HCT116 (cell line): ENCODE measurements around the gene NUF2. TPM values are rescaled to one million over a fixed set of nuclear protein-coding genes. Genes with fewer than 3 reads are reported as not detected.

Source experiments
- ATAC-seq: fragments of 200-7000 bp; cut with Tn5 transposase; 2 replicates; pipeline ENCODE4 v1.9.1; 2020; ENCODE audit warnings: mild to moderate bottlenecking, moderate library complexity
- BruUV-seq: library from RNA; stranded (reverse); fragments of 400-500 nt; replicated peaks from 2 replicates; lab custom pipeline; 2021; lab: Mats Ljungman, UMichigan
- CTCF ChIA-PET: fragments of 300-600 bp; sonication (Branson Sonifier 250); formaldehyde crosslinking; loops from one replicate; lab custom pipeline; 2021; ENCODE audit warnings: antibody characterized with exemption; lab: Charles Lee
- POLR2A ChIA-PET: fragments of 300-600, 350-600 bp; sonication (Branson Sonifier 250); formaldehyde crosslinking; loops from one replicate; lab custom pipeline; 2021; ENCODE audit warnings: antibody characterized with exemption; lab: Charles Lee
- RAD21 ChIA-PET, 2 experiments: fragments of 300-600 bp; sonication (Branson Sonifier 250); formaldehyde crosslinking; loops; one replicate each; lab custom pipeline; 2023; ENCODE audit warnings: low total read pairs in 2 of 2; ENCODE audit not compliant: uncharacterized antibody in 2 of 2, unreplicated experiment in 2 of 2, low non-redundant PET in 1 of 2; lab: Charles Lee
- DNase-seq: peaks from one replicate; pipeline ENCODE4 v3.0.0-alpha.2; 2010; ENCODE audit warnings: low read depth, low spot score
- H2AFZ ChIP-seq: fragments of 200-600 bp; shearing (Covaris generic), sonication (generic); 2 replicates; pipeline ENCODE4 v1.6.1; 2017; ENCODE audit warnings: low read depth, mixed run types, mixed read lengths, antibody characterized with exemption, low read length; ENCODE audit not compliant: poor library complexity, severe bottlenecking
- H3K27ac ChIP-seq: 2 replicates; pipeline ENCODE4 v1.5.1; 2012; ENCODE audit warnings: low read depth, low read length
- H3K27me3 ChIP-seq: fragments of 200-600 bp; sonication (generic); 2 replicates; pipeline ENCODE4 v1.6.1; 2016; ENCODE audit warnings: mixed run types, low read length, mixed read lengths; ENCODE audit not compliant: insufficient read depth
- H3K36me3 ChIP-seq, 2 experiments: fragments of 200-500 bp in 1 of 2; fragments of 200-600 bp in 1 of 2; sonication (Bioruptor generic) in 1 of 2; sonication (generic) in 1 of 2; 2 replicates each; pipeline versions ENCODE4 v1.5.1 to v1.6.1; 2014 to 2016; ENCODE audit warnings: low read length in 2 of 2, inconsistent platforms in 1 of 2, mixed read lengths in 1 of 2, mixed run types in 1 of 2; ENCODE audit not compliant: insufficient read depth in 2 of 2, control insufficient read depth in 1 of 2
- H3K4me1 ChIP-seq, 2 experiments: fragments of 200-600 bp in 1 of 2; sonication (generic) in 1 of 2; 2 replicates each; pipeline versions ENCODE4 v1.5.1 to v1.6.1; 2012 to 2017; ENCODE audit warnings: low read length in 2 of 2, inconsistent platforms in 1 of 2, mild to moderate bottlenecking in 1 of 2, mixed read lengths in 1 of 2, mixed run types in 1 of 2, moderate library complexity in 1 of 2; ENCODE audit not compliant: insufficient read depth in 2 of 2, control insufficient read depth in 1 of 2
- H3K4me2 ChIP-seq: fragments of 200-600 bp; sonication (generic); 2 replicates; pipeline ENCODE4 v1.6.1; 2017; ENCODE audit warnings: mixed run types, low read length, mixed read lengths
- H3K4me3 ChIP-seq, 2 experiments: fragments of 200-600 bp in 1 of 2; sonication (generic) in 1 of 2; replicated peaks in 1 of 2; 2 replicates each; pipeline ENCODE4 v1.5.1; 2011 to 2016; ENCODE audit warnings: low read length in 2 of 2, control low read depth in 1 of 2, low read depth in 1 of 2, mild to moderate bottlenecking in 1 of 2, mixed read lengths in 1 of 2, mixed run types in 1 of 2
- H3K79me2 ChIP-seq: fragments of 200-600 bp; sonication (generic); 2 replicates; pipeline ENCODE4 v1.6.1; 2017; ENCODE audit warnings: mild to moderate bottlenecking, mixed run types, low read length, moderate library complexity, mixed read lengths; ENCODE audit not compliant: insufficient read depth
- H3K9ac ChIP-seq: fragments of 200-600 bp; sonication (generic); 2 replicates; pipeline ENCODE4 v1.6.1; 2016; ENCODE audit warnings: low read length, mixed read lengths
- H3K9me2 ChIP-seq: fragments of 200-600 bp; sonication (generic), shearing (Covaris generic); 2 replicates; pipeline ENCODE4 v1.6.1; 2017; ENCODE audit warnings: mixed run types, mild to moderate bottlenecking, moderate library complexity; ENCODE audit not compliant: insufficient read depth
- H3K9me3 ChIP-seq, 2 experiments: fragments of 200-500 bp in 1 of 2; fragments of 200-600 bp in 1 of 2; sonication (Bioruptor generic) in 1 of 2; sonication (generic) in 1 of 2; 2 replicates each; pipeline ENCODE4 v1.6.1; 2014 to 2017; ENCODE audit warnings: low read length in 2 of 2, mixed read lengths in 2 of 2, inconsistent platforms in 1 of 2, low read depth in 1 of 2, mild to moderate bottlenecking in 1 of 2, mixed run types in 1 of 2, moderate library complexity in 1 of 2; ENCODE audit not compliant: control insufficient read depth in 1 of 2, insufficient read depth in 1 of 2
- H4K20me1 ChIP-seq: fragments of 200-600 bp; sonication (generic), shearing (Covaris generic); 2 replicates; pipeline ENCODE4 v1.6.1; 2017; ENCODE audit warnings: mixed run types, mild to moderate bottlenecking, moderate library complexity; ENCODE audit not compliant: insufficient read depth
- ATF3 ChIP-seq: IDR thresholded peaks from 2 replicates; pipeline ENCODE4 v1.6.1; 2012
- CEBPB ChIP-seq: IDR thresholded peaks from 2 replicates; pipeline ENCODE4 v1.6.1; 2012; ENCODE audit warnings: low read depth
- EGR1 ChIP-seq: IDR thresholded peaks from 2 replicates; pipeline ENCODE4 v1.6.1; 2012; ENCODE audit warnings: low read depth
- EZH2phosphoT487 ChIP-seq: fragments of 200-600 bp; IDR thresholded peaks from 2 replicates; pipeline ENCODE4 v1.6.1; 2018; ENCODE audit warnings: antibody characterized with exemption, borderline replicate concordance
- JUND ChIP-seq: IDR thresholded peaks from 2 replicates; pipeline ENCODE4 v1.6.1; 2012
- POLR2AphosphoS5 ChIP-seq: IDR thresholded peaks from 2 replicates; pipeline ENCODE4 v1.6.1; 2011; ENCODE audit warnings: mild to moderate bottlenecking, low read depth, low read length, moderate library complexity
- RAD21 ChIP-seq: IDR thresholded peaks from 2 replicates; pipeline ENCODE4 v1.6.1; 2012; ENCODE audit warnings: low read depth, mild to moderate bottlenecking
- REST ChIP-seq: IDR thresholded peaks from 2 replicates; pipeline ENCODE4 v1.6.1; 2012; ENCODE audit warnings: low read depth
- SIN3A ChIP-seq: IDR thresholded peaks from 2 replicates; pipeline ENCODE4 v1.6.1; 2012; ENCODE audit warnings: low read depth
- SRF ChIP-seq: IDR thresholded peaks from 2 replicates; pipeline ENCODE4 v1.6.1; 2012; ENCODE audit warnings: low read depth
- TCF7L2 ChIP-seq: IDR thresholded peaks from 2 replicates; pipeline ENCODE4 v1.7.0; 2011; ENCODE audit warnings: borderline replicate concordance, inconsistent platforms; ENCODE audit not compliant: insufficient read depth, insufficient read length; ENCODE audit errors: extremely low read depth
- ZBTB33 ChIP-seq: IDR thresholded peaks from 2 replicates; pipeline ENCODE4 v1.6.1; 2011; ENCODE audit warnings: mild to moderate bottlenecking, low read length, moderate library complexity; ENCODE audit not compliant: insufficient replicate concordance; ENCODE audit errors: extremely low read depth
- ZFX ChIP-seq: fragments of 450-650 bp; IDR thresholded peaks from 2 replicates; pipeline ENCODE4 v1.6.1; 2017
- intact Hi-C: fragments of 100-400 bp; cut with micrococcal nuclease; formaldehyde crosslinking; loops from 2 replicates; pipeline ENCODE4 v1.10.0; 2022
- total RNA-seq: library from RNA; stranded (reverse); gene quantifications from one replicate; pipeline ENCODE4 v1.2.1, GENCODE V29; 2021; ENCODE audit not compliant: unreplicated experiment
- TF ChIP-seq, protein P1 (sequence below): IDR thresholded peaks from 2 replicates; pipeline ENCODE4 v1.6.1; 2012
- TF ChIP-seq, protein P2 (sequence below), 3 experiments: fragments of 200-600 bp in 1 of 3; sonication (generic) in 1 of 3; IDR thresholded peaks in 2 of 3; conservative IDR thresholded peaks in 1 of 3; 2 replicates each; pipeline ENCODE4 v1.5.1; 2012 to 2017; ENCODE audit warnings: low read depth in 2 of 3, low read length in 2 of 3, antibody characterized with exemption in 1 of 3, borderline replicate concordance in 1 of 3, control low read depth in 1 of 3, mild to moderate bottlenecking in 1 of 3, mixed read lengths in 1 of 3, mixed run types in 1 of 3, moderate library complexity in 1 of 3; ENCODE audit not compliant: insufficient read depth in 1 of 3

NUF2 gene
- total RNA-seq, 1 experiment from 2014 or later = 37.6 TPM

- no peak overlapping the region for H3K4me3 ChIP-seq
- H3K79me2 ChIP-seq = no peaks in the 10 kb centered on the region
- H3K36me3 ChIP-seq = no peaks in the 10 kb centered on the region
- H3K9me2 ChIP-seq = no peaks in the 10 kb centered on the region
- POLR2A ChIA-PET = no interaction called here
- TF ChIP-seq SIN3A = no peak
- TF ChIP-seq ZFX = no peak
- no peak for TF ChIP-seq ATF3
- TF ChIP-seq JUND = no peak
- no peak for TF ChIP-seq ZBTB33
- TF ChIP-seq SRF = no peak
- TF ChIP-seq, protein P1, sequence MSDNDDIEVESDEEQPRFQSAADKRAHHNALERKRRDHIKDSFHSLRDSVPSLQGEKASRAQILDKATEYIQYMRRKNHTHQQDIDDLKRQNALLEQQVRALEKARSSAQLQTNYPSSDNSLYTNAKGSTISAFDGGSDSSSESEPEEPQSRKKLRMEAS = no peak
- no peak for TF ChIP-seq RAD21
- TF ChIP-seq EGR1 = no peak
- no peak for TF ChIP-seq EZH2phosphoT487
- TF ChIP-seq, protein P2, sequence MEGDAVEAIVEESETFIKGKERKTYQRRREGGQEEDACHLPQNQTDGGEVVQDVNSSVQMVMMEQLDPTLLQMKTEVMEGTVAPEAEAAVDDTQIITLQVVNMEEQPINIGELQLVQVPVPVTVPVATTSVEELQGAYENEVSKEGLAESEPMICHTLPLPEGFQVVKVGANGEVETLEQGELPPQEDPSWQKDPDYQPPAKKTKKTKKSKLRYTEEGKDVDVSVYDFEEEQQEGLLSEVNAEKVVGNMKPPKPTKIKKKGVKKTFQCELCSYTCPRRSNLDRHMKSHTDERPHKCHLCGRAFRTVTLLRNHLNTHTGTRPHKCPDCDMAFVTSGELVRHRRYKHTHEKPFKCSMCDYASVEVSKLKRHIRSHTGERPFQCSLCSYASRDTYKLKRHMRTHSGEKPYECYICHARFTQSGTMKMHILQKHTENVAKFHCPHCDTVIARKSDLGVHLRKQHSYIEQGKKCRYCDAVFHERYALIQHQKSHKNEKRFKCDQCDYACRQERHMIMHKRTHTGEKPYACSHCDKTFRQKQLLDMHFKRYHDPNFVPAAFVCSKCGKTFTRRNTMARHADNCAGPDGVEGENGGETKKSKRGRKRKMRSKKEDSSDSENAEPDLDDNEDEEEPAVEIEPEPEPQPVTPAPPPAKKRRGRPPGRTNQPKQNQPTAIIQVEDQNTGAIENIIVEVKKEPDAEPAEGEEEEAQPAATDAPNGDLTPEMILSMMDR (IDR thresholded peaks at IDR 0.05 in 2 of 3, conservative IDR thresholded peaks at IDR 0.05 in 1 of 3; ENCODE audit: borderline replicate concordance in 1 of 3, insufficient read depth in 1 of 3, low read depth in 2 of 3, low read length in 2 of 3) = no peak
- no peak for TF ChIP-seq POLR2AphosphoS5
- TF ChIP-seq CEBPB = no peak
- no peak for TF ChIP-seq TCF7L2
- no peak for TF ChIP-seq REST
- H3K4me1 ChIP-seq = no peaks in the 10 kb centered on the region
- DNase-seq (no peak), ATAC-seq (no peak)
- H3K9ac ChIP-seq = no peak overlapping the region
- no peak overlapping the region for H3K4me2 ChIP-seq
- CTCF ChIA-PET = no interaction called here
- no TSS peak for BruUV-seq
- H3K27me3 ChIP-seq = 0 out of 2 replicates have a peak, but pooled peaks cover 2% of the 10 kb centered on the region
- intact Hi-C loops = no loop called here
- RAD21 ChIA-PET = no interaction called here
- no peak overlapping the region for H3K27ac ChIP-seq
- H2AFZ ChIP-seq = no peak overlapping the region
- no peaks in the 10 kb centered on the region for H3K9me3 ChIP-seq
- H4K20me1 ChIP-seq = no peaks in the 10 kb centered on the region
Observed at GRCh38 chr1:163382395-163382794, 60.6 kb downstream of the NUF2 start.
